Fibroblast of peridontal ligament (primary cell): ENCODE results near the gene BRD7.

ENCODE experiments used
- DNase-seq: peaks from one replicate; pipeline ENCODE4 v3.0.0-alpha.2; 2010; ENCODE audit errors: extremely low read depth

Gene BRD7

DNA sequence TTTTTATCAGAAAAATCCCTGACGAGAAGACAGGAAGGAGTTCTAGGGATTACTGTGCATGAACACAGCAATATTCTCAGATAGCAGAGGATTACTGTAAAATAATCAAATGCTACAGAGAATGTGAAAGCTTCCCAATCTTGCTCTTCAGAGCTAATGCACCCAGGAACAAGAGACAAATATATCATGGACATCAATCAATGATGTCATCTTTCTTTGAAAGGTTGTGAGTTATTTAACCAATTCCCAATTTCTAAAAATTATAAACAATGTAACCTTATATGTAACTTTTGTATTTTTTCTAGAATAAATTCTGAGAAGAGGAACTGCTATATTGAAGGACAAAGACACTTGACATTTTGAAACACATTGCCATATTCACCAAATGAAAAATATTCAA lies 46.5 kb downstream of the BRD7 start:
- no peak for DNase-seq

DNA sequence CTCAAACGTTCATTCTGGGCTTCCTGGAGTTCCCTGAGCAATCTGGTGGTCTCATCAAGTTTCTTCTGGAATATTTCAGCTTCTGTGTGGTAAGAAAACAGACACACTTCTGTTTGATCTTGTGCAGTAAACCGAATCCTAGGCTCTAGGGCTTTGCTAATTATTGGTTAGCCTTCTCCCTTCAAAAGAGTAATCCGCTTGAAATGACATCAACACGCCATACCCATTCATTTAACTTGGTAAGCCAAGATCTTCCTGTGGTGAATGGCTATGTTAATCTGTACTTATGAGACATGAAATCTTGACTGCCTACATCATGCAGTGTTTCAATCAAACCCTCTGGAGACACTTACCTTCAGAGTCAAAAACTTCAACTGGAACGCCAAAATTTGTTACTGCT lies 48.5 kb downstream of the BRD7 start:
- no peak for DNase-seq

DNA sequence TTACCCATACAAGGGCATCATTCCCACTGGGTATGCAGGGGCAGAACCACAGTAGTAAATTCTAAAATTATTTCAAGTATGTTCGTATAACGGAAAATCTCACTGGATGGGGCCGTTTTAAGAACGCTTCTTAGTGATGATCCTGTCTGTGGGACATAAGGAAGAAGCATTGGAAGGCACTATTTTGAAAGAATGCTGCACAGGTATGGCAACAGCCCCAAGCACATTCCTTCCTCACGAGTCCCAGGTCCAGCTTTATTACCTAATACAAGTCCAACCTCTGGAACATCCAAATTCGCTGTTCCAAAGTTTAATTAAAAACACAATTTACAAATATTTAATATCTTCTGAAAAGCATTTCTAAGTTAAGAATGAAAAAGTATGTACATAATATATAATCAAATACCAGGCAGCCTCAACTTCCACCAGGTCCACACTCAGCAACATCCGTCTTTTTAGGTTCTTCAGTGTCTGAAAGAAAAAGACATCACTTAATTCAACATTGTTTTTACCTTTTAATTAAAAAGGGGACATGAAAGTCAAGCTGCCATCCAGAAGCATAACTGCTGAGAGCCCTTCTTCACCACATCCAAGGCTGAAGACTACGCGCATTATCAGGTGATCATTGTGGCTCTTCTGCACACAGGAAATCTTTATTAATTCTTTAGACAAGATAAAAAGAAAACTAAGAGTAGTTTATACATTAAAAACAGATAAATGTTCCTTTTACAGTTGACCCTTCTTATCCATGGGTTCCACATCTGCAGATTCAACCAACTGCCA lies 49.8 kb downstream of the BRD7 start:
- DNase-seq = no peak

DNA sequence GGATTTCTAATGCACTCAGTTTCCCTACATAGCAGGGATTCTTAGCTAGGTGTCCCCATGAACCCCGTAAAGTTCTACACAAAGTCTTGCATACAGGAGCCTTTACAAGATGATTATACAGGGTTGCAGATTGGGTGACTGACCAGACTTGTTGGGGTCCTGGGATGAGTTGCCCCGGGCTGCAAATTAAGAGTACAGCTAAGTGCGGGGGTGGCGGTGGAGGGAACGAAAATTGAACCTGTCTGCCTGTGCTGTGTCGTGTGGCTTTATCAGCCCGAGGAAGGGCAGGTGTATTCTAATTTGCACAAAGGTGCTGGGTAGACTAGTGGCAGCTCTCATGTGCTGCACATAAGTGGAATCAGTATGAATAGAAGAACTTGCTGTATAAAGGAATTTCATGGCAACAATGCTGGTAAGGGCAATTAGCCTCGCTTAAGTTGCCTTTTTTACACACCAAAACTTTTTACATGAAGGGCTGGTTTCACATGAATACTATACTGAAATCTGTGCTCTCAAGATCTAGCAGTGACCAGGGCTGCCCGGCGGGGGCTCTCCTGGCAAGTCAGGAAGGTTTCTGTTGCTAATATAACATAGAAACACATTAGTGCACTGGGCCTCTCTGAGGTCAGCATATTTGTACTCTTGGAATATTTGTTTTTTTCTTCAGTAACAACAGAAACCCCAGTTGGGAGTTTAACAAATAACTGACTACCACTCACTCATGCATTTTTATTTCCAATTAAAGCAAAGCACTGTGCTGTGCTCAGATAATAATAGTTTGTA lies 51.7 kb downstream of the BRD7 start:
- no peak for DNase-seq

DNA sequence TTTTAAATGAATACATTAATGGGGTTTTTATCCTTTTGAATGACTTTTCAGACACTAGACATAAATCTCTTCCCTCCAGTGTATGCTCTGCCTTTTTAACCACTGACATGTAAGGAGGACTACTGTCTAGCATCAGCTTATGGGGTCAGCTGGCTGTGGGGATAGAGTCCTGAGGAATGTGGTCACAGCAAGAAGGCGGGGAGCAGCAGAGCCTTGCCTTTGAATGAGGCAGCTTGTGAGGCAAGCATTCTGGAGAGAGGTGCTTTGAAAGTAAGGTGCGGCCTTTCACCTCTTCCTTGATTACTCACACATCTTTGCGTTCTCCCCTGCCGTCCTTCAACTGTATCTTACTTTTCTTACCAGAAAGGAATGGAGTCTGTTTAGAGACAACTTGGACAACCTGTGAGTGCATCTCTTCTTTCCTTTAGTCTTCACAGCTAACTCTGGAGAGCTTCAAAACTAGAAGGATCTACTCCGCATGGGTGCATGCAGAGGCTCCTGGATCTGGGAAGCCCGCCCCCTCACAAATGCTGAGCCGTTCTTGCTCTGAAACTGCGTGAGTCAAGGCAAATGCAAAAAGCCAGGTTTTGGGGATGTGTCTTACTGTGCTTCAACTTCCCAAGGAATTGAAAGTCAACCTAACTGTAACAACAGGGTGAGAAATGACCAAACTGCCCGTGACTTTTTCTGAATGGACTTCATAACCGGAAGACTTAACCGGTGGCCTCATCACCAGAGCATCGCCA lies 52.5 kb downstream of the BRD7 start:
- no peak for DNase-seq

DNA sequence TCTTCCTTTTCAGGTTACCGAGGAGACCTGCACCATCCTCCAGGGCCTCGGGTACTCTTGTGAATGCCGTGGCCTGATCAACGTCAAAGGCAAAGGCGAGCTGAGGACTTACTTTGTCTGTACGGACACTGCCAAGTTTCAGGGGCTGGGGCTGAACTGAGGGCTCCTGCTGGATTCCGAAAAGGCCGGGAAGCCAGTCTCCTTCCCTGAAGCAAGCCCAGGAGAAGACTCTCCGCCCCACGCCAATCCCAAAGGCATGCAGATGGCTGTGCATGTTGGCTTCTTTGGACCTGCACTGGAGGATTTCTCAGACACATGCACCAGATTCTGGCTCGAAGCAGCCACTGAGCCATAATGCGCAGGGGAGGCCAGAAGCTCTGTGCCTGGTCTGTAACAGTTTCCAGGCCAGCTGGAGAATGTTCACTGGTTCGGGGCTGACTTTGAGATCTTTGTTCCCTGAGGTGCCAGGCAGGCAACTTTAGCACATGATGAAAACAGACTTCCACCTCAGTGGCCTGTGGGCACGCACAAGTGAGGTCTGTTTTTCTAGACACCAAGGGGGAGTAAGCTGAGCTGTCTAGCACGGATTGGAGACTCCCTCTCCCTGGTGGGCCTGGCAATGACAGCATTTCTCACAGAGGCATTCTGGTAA lies 53.3 kb downstream of the BRD7 start:
- no peak for DNase-seq

DNA sequence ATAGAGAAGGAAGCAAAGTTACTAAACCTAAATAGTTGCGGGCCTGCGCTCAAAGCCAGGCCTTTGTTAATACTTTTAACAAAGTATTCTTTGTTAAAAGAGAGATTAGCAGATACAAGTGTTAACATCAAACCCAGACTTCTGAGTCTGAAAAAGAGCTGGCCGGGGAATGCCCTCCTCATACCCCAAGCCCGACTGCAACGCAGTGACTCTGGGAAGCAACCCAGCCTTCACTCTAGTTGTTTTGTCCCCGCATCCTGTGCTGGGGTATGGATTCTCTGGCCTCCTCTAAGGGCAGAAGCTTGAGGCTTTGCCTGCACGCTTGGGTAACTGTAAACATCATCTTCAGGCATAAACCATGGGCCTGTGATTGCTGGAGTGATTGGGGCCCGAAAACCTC lies 54.1 kb downstream of the BRD7 start:
- no peak for DNase-seq

DNA sequence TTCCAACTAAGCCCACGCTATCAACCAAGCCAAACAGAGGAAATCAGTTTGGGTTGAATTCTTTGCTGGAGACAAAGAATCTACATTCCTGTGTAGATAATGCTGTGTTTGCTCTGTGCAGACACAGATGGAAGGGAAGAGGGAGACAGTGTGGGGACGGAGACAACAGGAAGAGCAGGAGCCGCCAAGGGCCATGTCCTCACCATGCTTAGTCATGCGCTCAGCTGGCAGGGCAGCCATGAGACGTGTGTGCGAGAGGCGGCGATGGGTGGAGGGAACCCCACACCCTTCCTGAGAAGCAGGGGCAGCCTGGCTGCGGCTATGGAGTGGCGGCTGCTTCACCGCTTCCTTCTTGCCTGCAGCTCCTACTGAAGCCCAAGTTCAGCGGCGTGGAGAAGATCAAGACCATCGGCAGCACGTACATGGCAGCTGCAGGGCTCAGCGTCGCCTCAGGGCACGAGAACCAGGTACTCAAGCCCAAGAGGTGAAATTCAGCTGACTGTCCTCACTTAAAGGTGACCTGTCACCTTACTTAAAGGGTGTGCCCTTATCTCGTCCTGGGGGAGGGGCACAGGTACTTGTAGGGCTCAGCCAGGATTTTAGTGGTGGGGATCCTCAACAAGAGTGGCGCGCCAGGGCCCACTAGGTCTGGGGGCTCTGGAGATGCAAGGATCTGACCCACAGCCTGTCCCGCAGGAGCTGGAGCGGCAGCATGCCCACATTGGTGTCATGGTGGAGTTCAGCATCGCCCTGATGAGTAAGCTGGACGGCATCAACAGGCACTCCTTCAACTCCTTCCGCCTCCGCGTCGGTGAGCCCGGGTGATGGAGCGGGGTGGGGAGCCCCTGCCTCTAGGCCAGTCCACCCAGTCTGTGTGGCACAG lies 55.0 kb downstream of the BRD7 start:
- no peak for DNase-seq

DNA sequence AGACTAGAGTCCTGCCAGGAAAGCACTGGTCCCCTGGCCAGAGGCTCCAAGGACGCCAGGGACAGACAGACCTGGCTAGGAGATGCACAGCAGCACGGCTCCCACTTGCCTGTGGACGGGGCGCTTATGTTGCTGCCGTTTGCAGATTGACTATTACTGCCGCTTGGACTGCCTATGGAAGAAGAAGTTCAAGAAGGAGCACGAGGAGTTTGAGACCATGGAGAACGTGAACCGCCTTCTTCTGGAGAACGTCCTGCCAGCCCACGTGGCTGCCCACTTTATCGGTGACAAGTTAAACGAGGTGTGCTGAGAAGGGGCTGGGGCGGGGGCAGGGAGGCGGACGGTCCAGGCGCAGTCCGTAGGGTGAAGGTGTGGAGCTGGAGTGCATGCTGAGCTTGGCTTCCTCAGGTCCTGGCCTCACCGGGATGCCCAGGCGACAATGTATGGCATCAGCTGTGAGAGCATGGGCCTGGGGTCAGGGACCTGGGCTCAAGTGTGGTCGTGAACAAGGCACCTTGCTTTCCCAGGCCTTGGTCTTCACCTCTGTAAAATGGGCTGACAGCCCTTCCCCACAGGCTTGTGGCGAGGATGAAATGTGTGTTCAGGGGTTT lies 56.8 kb downstream of the BRD7 start:
- DNase-seq = no peak

DNA sequence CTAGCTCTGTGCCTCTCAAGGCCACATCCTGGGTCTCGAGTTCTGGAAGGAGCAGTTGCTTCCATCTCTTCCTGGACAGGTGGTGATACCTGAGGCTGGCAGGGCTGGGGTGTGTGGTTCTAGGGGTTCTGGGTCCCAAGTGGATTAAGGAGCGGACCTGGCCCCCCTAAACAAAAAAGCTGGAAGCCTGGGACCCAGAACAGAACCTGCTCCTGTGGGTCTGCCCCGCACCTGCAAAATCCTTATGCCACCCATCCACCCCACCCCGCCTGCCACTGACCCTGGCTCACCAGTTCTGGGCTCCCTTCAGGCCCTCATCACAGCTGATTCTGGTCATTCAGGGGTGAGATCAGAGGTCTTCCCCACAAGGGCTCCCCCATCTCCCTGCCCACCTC lies 57.7 kb downstream of the BRD7 start:
- DNase-seq = no peak

DNA sequence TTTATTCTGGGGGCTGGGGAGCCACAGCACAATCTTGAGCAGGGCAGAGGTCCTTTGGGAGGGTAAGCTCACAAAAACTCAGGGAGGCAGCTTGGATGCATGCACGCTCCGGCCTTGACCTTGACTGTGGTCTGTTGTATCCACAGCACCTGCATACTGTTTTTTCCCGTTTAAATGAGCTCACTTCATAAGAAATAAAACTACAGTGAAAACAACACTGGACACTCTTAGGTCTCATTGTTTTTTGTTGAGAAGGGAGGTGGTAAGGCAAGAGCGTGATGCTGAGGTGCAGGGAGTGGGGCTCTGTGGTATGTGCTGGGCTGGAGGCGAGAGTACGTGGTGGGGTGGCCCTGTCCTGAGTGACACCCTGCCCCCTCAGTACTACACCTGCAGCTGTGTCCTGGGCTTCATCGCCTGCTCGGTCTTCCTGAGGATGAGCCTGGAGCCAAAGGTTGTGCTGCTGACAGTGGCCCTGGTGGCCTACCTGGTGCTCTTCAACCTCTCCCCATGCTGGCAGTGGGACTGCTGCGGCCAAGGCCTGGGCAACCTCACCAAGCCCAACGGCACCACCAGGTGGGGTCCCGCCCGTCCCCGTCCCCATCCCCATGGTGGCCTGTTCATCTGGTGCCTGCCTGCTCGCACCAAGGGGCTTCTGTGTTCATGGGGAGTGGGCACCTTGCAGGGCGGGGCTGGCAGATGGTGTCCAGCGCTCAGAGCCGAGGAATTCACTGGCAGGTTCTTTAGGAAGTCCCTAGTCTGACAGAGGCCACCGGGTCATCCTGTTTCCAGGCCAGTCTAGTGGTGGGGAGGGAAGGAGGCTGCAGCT lies 58.3 kb downstream of the BRD7 start:
- DNase-seq = no peak

DNA sequence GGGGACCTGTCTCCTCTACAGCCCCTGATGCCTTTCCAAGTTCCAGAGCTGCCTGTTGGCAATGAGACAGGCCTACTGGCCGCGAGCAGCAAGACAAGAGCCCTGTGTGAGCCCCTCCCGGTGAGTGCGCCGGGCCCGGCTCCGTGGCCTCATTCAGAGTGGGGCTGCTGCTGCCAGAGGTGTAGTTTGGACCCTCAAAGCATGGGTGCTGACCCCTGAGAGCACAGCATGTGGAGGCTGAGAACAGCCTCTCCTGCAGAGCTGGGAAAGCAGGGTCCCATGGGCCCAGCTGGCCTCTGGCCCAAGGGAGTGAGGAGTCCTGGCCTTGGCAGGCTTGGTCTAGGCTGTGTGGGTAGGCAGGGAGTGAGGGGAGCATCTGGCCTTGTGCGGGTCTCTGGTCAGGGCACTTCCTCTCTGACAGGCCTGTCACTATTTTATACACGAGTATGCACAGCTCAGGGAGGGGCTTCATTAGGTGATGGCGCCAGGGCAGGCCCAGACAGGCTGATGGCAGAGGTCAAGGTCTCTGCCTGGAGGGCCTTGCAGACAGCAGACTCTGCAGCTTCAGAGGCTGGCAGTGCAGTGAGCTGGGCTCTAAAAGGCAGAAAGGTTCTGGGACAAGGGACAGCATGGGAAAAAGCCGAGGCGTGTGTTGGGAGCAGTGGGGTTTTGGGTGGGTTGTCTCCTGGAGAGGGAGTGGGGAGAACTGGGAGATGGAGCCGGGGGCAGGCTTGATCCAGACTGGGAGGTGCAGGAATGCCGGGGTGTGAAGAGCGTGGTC lies 59.1 kb downstream of the BRD7 start:
- no peak for DNase-seq

DNA sequence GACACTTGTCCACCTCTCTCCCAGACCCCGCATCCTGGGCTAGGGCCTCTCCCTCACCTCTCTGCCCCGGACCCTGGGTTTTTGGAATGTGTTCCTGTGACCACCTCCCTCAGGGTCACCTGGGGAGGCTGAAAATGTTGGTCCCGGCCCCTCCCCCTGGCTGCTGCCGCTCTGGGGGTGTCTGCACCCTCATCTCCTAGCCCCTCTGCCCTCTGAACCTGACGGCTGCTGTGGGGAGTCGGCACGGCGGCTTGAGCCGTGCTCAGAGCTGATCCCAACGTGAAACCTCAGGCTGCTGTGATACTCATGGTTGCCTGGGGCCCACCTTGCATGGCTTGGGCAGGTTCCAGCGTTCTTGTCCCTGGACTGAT lies 59.6 kb downstream of the BRD7 start:
- no peak for DNase-seq

DNA sequence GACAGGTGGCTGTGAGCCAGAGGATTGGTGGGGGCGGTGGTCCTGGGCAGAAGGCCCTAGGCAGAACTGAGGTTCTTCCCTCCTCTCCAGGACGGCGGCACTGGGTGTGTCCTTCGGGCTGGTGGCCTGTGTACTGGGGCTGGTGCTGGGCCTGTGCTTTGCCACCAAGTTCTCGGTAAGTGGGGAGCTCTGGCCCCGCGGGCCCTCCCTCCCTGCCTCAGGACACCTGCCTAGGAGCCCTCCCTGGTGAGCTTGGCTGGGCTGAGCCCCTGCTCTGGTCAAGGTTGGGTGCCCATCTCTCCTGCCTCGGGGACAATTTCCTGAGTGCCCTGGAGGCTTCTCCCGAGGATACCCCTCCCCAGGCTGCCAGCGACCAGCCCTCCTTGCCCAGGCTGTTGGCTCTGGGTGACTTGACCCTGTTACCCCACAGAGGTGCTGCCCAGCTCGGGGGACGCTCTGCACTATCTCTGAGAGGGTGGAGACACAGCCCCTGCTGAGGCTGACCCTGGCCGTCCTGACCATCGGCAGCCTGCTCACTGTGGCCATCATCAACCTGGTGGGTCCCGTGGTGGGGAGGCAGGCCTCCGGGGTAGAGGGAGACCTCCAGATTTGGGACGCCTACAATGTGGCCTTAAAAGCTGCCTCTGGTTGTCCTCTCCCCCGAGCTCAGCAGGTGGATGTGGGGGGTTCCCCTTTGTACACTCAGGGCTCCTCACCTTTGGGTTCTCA lies 60.4 kb downstream of the BRD7 start:
- no peak for DNase-seq

DNA sequence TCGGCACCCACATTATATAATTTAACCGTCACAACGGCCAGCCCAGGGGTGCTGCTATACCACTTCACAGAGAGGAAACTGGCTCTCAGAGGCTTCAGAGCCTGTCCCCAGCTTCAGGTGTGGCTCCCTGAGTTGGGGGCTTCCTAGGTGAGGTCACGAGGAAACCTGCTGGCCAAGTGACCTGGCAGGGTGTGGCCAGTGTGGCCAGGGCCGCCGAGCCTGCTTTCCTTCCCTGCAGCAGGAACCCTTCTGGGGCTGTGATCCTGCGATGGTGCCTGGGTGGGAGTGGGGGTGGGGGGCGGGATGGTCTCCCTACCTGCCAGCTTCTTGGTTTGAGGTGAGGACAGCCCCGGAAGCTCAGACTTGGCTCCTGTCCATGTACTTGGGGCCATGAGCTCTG lies 62.5 kb downstream of the BRD7 start:
- no peak for DNase-seq

DNA sequence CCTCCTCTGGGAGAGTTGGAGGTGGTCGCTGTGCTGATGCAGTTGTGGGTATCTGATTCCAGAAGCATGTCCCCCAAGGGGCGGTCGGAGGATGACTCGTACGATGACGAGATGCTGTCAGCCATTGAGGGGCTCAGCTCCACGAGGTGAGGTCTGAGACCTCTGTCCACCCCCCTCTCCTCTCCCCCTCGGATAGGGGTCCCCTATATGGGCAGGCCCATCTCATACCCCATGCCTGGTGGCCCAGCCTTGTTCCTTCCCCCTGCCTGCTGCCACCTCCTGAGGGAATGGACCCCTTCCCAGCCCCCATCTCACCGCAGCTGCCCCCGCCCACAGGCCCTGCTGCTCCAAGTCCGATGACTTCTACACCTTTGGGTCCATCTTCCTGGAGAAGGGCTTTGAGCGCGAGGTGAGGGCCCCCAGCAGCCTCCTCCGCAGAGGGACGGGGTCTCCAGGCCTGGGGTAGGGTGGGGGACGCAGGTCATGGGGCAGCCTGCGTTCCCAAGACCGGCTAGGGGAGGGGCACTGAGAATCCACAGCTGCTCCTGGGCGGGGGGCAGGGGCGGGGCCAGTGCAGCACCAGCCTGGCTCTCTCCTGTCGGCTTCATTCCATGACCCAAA lies 63.2 kb downstream of the BRD7 start:
- DNase-seq = no peak

DNA sequence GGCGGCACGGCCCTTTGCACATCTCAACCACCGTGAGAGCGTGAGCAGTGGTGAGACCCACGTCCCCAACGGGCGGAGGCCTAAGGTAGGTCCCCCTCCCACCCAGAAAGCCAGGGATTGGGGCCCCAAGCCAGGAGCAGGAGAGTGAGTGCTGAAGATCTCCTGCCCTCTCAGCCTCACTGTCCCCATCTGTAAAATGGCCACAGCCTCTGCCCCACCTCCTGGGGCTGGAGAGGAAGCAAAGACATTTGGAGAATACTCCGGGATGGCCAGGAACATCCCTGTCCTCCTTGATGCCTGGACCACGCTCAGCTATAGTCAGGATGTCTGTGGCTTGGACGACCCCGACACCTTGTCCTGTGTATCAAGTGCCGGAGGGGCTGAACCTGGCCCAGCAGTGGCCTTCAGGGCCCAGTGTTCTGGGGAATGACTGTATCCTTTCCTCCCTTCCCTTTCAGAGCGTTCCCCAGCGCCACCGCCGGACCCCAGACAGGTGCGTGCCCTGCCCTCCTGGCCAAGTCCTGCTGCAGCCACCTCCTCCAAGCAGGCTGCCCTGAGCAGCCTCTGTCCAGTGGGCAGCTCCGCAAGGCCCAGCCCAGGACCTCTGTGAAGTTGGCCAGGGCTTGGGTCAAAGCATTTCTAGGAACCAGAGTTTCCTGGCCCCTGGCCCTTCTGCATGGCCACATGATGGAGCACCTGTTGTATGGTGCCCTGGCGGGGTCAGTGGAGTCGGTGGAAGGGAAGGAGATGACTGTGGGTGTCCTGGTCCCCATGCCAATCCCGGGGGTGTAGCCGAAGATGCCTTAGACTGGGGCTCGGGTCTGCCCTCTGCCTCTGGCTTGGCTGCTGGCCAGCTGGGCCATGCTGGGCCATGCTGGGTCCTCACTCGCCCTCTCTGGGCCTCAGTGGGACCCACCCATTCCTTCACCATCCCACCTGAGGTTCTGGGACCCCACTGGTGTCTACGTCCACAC lies 64.0 kb downstream of the BRD7 start:
- no peak for DNase-seq
